NCI-H82 (cell line): ENCODE data around the gene NAPA.

Experiments used
- DNase-seq: peaks from one replicate; lab custom pipeline; 2025; lab: John Stamatoyannopoulos, UW

The NAPA gene

DNA sequence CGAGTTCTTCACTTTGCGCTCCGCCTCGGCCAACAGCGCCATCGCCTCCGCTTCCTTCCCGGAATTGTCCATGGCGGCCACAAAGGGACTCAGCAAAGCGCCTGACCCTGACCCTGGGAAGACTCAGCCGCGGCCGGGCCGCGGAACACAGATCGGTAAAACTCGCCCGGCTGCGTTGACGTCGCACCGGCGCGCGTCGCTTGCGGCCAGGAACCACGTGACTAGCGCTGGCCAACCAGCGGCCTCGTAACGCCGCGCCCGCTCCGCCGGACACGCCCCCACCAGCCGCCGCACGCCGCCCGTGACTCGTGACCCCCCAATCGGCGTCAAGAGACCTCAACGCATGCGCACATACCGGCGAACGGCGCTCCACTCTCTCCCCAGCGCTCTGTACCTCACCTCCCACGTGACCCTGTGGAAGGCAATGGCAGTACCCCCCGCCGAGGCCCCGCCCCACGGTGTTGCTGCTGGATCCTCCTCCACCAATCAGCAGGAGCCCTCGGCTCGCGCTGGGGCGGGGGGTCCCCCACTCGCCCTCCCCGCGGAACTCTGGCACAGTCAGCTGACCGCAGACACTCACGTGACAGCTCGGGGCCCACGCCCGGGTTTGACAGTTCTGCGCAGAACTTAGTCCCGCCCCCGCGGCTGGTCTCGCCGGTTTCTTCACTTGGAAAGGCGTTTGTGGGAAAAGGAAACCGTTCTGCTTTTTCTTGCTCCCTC, at the start of gene NAPA:
Gene NAPA, minus strand, starts transcription at position 195 of the 720 bp plus-strand sequence. Its CDS starts 123 bp downstream, at position 72.
- DNase-seq = peak; percentile 100

- no peak for DNase-seq
Measured at GRCh38 chr19:47564081-47564480, 49.2 kb upstream of the NAPA start.

DNA sequence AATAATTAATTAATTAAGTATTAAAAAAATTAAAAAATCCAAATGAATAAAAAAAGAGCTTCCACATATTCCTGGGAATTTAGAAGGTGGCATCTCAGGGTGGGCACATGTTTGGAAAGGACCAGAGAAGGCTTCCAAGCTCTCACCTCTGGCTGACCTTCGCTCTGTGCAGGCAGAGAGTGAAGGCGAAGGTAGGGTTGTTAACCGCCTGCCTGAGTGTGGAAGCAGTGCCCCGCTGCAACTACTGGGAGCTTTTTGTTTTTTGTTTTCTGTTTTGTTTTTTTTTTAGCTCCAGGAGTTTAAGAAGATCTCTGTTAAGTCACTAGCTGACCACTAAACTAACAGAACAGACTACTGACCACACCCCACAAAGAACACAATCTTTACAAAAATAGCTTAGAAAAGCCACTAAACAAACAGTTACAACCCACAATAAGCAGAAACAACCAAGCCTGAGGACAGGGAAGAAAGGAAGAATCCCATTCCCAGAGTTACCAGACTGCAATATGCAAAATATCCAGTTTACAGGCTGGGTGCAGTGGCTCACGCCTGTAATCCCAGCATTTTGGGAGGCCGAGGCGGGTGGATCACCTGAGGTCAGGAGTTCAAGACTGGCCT, 46.7 kb upstream of the NAPA start:
- no peak for DNase-seq

- no peak for DNase-seq
Measured at GRCh38 chr19:47560999-47561398, 46.1 kb upstream of the NAPA start.

DNA sequence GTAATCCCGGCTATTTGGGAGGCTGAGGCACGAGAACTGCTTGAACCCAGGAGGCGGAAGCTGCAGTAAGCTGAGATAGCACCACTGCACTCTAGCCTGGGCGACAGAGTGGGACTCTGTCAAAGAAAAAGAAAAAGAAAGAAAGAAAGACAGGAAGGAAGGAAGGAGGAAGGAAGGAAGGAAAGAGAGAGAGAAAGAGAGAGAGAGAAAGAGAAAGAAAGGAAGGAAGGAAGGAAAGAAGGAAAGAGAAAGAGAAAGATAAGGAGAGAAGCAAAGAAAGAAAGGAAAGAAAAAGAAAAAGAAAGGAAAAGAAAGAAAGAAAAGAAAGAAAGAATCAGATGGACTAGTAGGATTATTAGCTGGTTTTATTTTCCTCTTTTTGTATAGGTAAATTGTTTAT, 35.3 kb upstream of the NAPA start:
- no peak for DNase-seq

DNA sequence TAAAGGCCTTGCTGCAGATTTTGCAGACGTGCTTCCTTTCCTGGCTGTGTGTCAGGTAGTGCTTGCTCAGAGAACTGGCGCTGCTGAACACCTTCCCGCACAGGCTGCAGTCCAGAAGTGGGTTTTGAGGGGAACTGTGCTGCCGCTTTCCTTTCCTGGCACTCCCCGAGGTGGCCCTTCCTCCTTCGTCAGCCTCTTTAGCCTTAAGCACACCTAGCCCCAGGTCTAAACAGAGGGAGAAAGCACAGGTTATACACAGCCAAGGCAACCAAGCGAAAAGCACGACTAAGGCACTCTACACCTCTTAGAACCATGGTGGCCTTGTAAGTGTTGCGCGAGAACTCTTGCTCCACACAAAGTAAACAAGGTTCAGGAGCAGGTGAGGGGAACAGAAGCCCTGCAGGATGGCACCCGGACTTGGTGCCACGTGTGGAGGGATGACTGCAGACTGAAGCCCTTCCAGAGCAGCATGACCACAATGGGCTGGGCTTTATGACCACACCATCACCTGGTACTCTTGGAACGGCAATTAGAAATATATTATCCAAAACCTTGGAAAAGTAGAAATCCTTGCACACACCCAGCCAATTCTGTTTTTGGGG, 34.5 kb upstream of the NAPA start:
- DNase-seq = no peak

DNA sequence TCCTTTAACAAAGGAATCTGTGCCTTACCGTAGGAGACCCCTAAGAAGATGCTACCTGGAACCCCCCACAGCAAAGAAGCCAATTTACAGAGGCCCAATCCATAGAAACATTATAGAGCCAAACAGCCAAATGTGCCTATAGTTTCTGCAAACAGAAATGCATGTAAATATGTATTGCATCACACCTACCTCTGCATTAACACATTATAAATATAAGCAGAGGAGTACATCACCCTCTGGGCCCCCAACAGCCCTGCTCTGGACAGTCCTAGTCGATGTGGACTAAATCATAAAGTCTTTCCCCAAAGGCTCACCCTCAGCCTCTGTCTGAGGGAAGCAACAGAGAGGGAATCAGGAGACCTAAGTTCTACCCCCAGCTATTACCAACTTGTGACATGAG, 32.3 kb upstream of the NAPA start:
- DNase-seq = no peak

GRCh38 chr19:47545061-47545948, 30.4 kb upstream of the NAPA start:
- DNase-seq = no peak

GRCh38 chr19:47544476-47544875, 29.6 kb upstream of the NAPA start:
- DNase-seq = no peak

GRCh38 chr19:47544075-47544474, 29.2 kb upstream of the NAPA start:
- DNase-seq = no peak

- DNase-seq = no peak
Measured at GRCh38 chr19:47542030-47542475, 27.2 kb upstream of the NAPA start.

GRCh38 chr19:47541518-47541917, 26.7 kb upstream of the NAPA start:
- no peak for DNase-seq

DNA sequence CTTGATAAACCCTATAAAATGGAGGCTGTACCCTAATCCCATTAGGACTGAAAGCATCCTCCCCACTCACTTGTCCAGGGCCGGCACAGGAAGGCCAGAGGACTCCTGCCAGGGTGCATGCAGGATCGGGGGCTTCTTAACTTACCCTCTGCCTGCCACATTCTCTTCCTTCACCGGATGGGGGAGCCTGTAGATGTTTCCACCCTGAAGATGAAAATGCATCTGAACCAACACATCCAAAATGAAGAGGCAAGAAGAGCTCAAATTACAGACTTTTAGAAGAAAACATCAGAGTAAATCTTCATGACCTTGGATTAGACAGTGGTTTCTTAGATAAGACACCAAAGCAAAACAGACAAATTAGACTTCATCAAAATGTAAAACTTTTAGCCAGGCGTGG, 25.9 kb upstream of the NAPA start:
- peak; percentile 83 for DNase-seq

DNA sequence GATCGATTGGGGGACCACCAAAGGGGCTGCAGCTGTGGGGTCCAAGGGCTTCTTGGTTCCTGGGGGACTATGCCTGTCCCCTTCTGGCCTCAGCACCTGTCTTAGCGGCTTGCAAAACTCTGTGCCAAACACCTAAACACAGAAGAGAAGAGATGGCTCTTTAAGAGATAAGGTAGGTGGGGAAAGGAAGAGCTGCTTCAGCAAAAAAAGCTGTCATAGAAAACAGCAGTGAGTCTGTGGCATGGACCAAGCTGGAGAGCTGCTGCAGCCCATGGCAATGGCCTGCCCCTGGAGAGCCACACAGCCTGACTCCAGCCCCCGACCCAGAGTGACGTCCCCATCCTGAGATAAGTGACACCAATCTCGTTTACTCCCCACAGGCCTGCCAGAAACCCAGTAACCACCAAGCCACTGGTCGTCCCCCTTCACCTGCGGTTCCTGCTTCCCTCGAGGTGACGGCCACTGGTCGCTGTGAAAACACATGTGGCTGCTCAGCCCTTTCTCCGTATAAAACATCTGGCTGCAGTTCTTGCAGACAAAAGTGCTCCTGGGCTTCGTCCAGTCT, 25.0 kb upstream of the NAPA start:
- DNase-seq = no peak

DNA sequence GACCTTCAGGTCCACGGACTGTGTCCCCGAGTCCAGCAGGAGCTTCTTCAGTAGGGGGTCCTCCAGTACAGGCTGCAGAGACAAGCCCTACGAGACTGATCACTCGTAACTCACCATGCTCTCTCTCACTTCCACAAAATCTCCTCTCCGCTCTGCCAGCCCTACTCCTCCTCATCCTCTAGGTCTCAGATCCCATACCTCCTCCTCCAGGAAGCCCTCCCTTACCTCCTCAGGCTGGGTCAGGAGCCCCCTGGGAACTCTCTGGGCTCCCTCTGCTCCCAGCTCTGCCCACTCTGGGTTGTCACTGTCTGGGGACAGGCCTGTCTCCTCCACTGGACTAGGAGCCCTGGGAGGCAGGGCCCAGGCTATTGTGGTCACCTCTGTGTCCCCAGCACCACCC, 23.9 kb upstream of the NAPA start:
- DNase-seq = no peak

DNA sequence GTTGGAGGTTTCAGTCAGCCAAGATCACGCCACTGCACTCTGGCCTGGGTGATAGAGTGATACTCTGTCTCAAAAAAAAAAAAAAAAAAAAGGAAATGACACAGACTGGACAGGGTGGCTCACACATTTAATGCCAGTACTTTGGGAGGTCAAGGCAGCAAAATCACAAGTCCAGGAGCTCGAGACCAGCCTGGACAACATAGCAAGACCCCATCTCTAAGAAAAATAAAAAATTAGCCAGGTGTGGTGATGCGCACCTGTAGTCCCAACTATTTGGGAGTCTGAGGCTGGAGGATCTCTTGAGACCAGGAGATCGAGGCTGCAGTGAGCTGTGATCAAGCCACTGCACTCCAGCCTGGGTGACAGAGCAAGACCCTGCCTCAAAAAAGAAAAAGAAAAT, 22.6 kb upstream of the NAPA start:
- DNase-seq = no peak

DNA sequence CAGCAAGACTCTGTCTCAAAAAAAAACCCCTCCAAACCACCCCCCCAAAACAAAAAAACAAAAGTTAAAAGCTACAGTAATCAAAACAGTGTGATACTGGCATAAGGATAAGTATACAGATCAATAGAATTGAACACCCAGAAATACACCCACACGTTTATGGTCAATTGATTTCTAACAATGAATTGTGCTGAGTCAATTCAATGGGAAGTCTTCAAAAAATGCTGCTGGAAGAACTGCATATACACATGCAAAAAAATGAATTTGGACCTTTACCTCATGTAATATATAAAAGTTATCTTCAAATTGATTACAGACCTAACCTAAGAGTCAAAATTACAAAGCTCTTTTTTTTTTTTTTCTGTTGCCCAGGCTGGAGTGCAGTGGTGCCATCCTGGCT, 19.8 kb upstream of the NAPA start:
- no peak for DNase-seq

- no peak for DNase-seq
Measured at GRCh38 chr19:47531640-47532387, 17.0 kb upstream of the NAPA start.

DNA sequence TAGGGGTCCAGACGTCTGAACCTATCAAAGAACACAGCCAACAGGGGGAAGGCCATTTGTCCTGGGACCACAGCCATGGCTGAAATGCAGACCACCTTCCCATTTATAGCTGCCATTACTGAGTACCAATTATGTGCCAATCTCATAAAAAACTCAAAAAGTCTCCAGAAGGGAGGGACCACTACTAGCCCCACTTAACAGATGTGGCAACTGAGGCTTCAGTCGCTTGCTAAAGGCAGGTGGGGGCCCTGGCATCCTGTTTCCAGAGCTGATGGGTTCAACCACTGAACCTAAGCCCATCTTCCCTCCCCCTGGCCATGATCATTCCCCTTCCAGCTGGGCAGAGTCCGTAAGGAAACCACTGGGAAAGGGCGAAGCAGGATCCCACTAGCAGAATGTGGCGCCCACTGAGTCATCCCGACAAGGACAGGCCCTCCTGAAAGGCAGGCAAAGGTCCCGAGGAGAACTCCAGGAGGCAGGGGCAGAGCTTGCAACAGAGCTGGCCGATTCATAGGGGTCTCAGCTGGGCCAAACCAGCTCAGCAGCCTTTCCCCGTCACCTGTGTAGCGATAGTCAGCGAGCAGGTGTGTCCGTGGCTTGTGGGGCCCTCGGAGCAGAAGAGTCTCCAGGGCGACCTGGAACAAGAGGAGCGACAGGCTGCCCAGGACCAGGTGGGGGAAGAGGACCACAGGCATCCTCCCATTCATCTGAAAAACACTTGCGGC, 14.3 kb upstream of the NAPA start:
- DNase-seq = no peak

- no peak for DNase-seq
Measured at GRCh38 chr19:47526798-47527197, 11.9 kb upstream of the NAPA start.

DNA sequence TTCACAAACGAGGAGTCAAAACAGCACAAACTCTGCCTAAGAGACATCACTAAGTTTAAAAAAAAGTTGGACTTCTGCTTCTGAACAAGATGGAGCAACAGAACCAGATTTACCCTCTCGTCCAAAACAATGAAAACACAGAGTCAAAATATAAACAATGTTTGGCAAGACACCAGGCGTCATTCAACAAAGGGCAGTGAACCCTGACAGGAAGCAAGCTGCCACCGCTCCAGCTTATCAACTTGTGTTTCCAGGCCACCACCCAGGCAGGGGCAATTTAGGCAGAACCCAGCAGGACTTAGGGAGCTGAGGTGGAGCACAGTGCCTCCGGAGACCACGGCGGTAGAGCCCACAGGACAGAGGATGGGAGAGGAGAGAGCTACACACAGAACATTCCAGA, 8.6 kb upstream of the NAPA start:
- peak; percentile 35 for DNase-seq
